Right lobe of liver (tissue), 6 donors: Measurements from ENCODE around the gene SCTR. TPM values are rescaled to one million over a fixed set of nuclear protein-coding genes. Genes with fewer than 3 reads are reported as not detected.

Experiments used
- ATAC-seq, 4 donors: fragments of 200-7000 bp; cut with Tn5 transposase; one replicate each; pipeline ENCODE4 v1.9.1; 2020; ENCODE audit warnings: mild to moderate bottlenecking in 4 of 4, moderate library complexity in 4 of 4
- DNase-seq, 3 donors: peaks; one replicate each; pipeline ENCODE4 v3.0.0-alpha.2; 2020
- H3K27ac ChIP-seq, 3 donors: fragments of 200-600 bp; one replicate each; pipeline ENCODE4 v1.8.0; 2022
- H3K27me3 ChIP-seq, 2 donors: fragments of 200-600 bp; one replicate each; pipeline ENCODE4 v1.8.0; 2022
- H3K36me3 ChIP-seq, 4 donors: fragments of 200-600 bp; sonication (generic) in 1 of 4; one replicate each; pipeline versions ENCODE4 v1.5.1 to v1.8.0; 2017 to 2022; ENCODE audit warnings: control low read depth in 1 of 4
- H3K4me1 ChIP-seq, 4 donors: fragments of 200-600 bp; sonication (generic) in 1 of 4; one replicate each; pipeline versions ENCODE4 v1.5.1 to v1.8.0; 2017 to 2022; ENCODE audit warnings: control low read depth in 1 of 4
- H3K4me3 ChIP-seq, 3 donors: fragments of 200-600 bp; one replicate each; pipeline ENCODE4 v1.8.0; 2022
- H3K9me3 ChIP-seq, 4 donors: fragments of 200-600 bp; sonication (generic) in 1 of 4; one replicate each; pipeline versions ENCODE4 v1.5.1 to v1.8.0; 2017 to 2022; ENCODE audit warnings: control low read depth in 1 of 4
- CTCF ChIP-seq, 4 donors: fragments of 200-600 bp in 3 of 4; fragments of 450-650 bp in 1 of 4; IDR thresholded peaks; one replicate each; pipeline versions ENCODE4 v1.5.1 to v1.8.0; 2016 to 2022; ENCODE audit warnings: antibody characterized with exemption in 4 of 4, mild to moderate bottlenecking in 2 of 4
- POLR2A ChIP-seq: fragments of 450-650 bp; IDR thresholded peaks from one replicate; pipeline ENCODE4 v1.6.1; 2017; ENCODE audit warnings: antibody characterized with exemption, mild to moderate bottlenecking
- WGBS: methylation state at CpG from one replicate; pipeline ENCODE4 v1.1.6; 2018; ENCODE audit warnings: low coverage, low lambda C conversion rate; ENCODE audit not compliant: insufficient coverage; ENCODE audit errors: missing lambda C conversion rate; 5-methylcytosine and 5-hydroxymethylcytosine counted together
- intact Hi-C, 2 donors: fragments of 100-400 bp; cut with DNase I; formaldehyde crosslinking; loops; one replicate each; pipeline versions ENCODE4 v1.11.2 to v1.14.1; 2022
- total RNA-seq, 6 experiments: library from RNA; depleted of rRNA in 2 of 6; stranded (reverse); fragments of >200 nt in 2 of 6; fragmentation: NEBNext Ultra II Directional in 3 of 6; extraction: Animal tissue kit (Norgen Biotek cat#: 25700) in 3 of 6; gene quantifications; one replicate each; pipeline versions ENCODE4 v1.1.0 to v1.2.4, GENCODE V29; 2016 to 2023
- donor health status: DM: no; HTN: yes; CAD: no.
- donor health status: DM: no; HTN: no; CAD: no.
- donor health status: DM: no; HTN: no; CAD: no.
- donor health status: DM: no; HTN: yes; CAD: no.
- donor health status: DM: no; HTN: yes; CAD: no.

Gene SCTR
- total RNA-seq, 6 experiments from 2014 or later: 0.12 to 0.38 (median 0.35) TPM; not detected in 2

GRCh38 chr2:119421304-119421703 is 103.0 kb downstream of the SCTR start:
- H3K4me1 ChIP-seq: peaks cover 0 to 10% (median 4%) of the 10 kb centered on the region in 4 donors
- no peaks in the 10 kb centered on the region for H3K27me3 ChIP-seq
- H3K27ac ChIP-seq: no peak overlapping the region
- DNase-seq: no peak
- 71% methylated on average over 1 of the region's 1 CpG for WGBS
- H3K9me3 ChIP-seq: no peaks in the 10 kb centered on the region
- TF ChIP-seq POLR2A: no peak
- TF ChIP-seq CTCF (IDR thresholded peaks at IDR 0.05): no peak
- intact Hi-C loops: no loop called here
- no peaks in the 10 kb centered on the region for H3K36me3 ChIP-seq
- ATAC-seq: no peak
- no peak overlapping the region for H3K4me3 ChIP-seq

- no peaks in the 10 kb centered on the region for H3K4me1 ChIP-seq
- peak; percentile 21 to 73 (median 57) for ATAC-seq
Measured at GRCh38 chr2:119419803-119420508, 104.3 kb downstream of the SCTR start.

GRCh38 chr2:119419065-119419464 is 105.2 kb downstream of the SCTR start:
- no peak for TF ChIP-seq CTCF (IDR thresholded peaks at IDR 0.05)
- no peak for TF ChIP-seq POLR2A
- Histone ChIP-seq H3K4me3 (no peak overlapping the region), H3K4me1 (no peaks in the 10 kb centered on the region), H3K27ac (no peak overlapping the region), H3K9me3 (no peaks in the 10 kb centered on the region), H3K27me3 (no peaks in the 10 kb centered on the region), H3K36me3 (no peaks in the 10 kb centered on the region)
- intact Hi-C loops: no loop called here
- DNase-seq: no peak
- ATAC-seq: no peak
- WGBS: 92% methylated on average over 1 of the region's 1 CpG

More at GRCh38 chr2:119419803-119420508, 104.3 kb downstream of the SCTR start:
- Histone ChIP-seq H3K27ac (no peak overlapping the region), H3K9me3 (no peaks in the 10 kb centered on the region), H3K36me3 (no peaks in the 10 kb centered on the region), H3K27me3 (no peaks in the 10 kb centered on the region), H3K4me3 (no peak overlapping the region)
- DNase-seq: no peak
- intact Hi-C loops: no loop called here
- WGBS: 70% methylated on average over 1 of the region's 1 CpG
- TF ChIP-seq CTCF (IDR thresholded peaks at IDR 0.05) (no peak), POLR2A (no peak)

- no peaks in the 10 kb centered on the region for H3K27me3 ChIP-seq
- intact Hi-C loops: no loop called here
- H3K4me3 ChIP-seq: no peak overlapping the region
- TF ChIP-seq CTCF (IDR thresholded peaks at IDR 0.05) (no peak), POLR2A (no peak)
- WGBS: 85% methylated on average over 6 of the region's 6 CpGs
- ATAC-seq (no peak), DNase-seq (no peak)
- H3K36me3 ChIP-seq: no peaks in the 10 kb centered on the region
- no peaks in the 10 kb centered on the region for H3K9me3 ChIP-seq
- H3K27ac ChIP-seq: no peak overlapping the region
- no peaks in the 10 kb centered on the region for H3K4me1 ChIP-seq
Measured at GRCh38 chr2:119417908-119418307, 106.4 kb downstream of the SCTR start.
